Fibroblast of lung (primary cell): ENCODE results near the gene PIK3R6.

ENCODE experiments used
- CTCF ChIP-seq, 2 donors: IDR thresholded peaks in 1 of 2; conservative IDR thresholded peaks in 1 of 2; 1 replicate in 1 of 2; 2 replicates in 1 of 2; pipeline ENCODE4 v1.5.1; 2011 to 2012; ENCODE audit warnings: low read length in 2 of 2, control low read depth in 1 of 2, inconsistent platforms in 1 of 2, low read depth in 1 of 2, mild to moderate bottlenecking in 1 of 2
- EZH2 ChIP-seq: IDR thresholded peaks from 2 replicates; pipeline ENCODE4 v1.5.1; 2012; ENCODE audit warnings: low read length, control low read depth, mild to moderate bottlenecking; ENCODE audit errors: missing control alignments

DNA sequence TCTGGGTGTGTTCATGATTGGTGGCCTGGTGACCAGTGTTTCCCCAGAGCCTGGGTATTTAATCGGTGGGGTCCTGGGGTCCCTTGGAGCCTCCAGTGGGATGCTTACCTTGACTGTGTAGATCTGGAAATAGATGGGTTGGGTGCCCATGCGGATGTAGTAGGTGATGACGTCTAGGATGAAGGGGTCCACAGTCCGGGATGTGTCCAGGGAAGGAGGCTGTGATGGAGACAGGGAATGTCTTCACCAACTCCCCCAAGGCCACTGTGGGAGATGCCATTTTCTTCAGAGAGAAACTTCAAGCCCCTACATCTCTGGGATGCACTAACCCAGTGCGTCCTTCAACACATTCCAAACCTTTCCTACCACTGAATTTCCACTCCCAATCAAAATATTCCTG lies 44.2 kb downstream of the PIK3R6 start:
- TF ChIP-seq CTCF (conservative IDR thresholded peaks at IDR 0.05 in 1 of 2, IDR thresholded peaks at IDR 0.05 in 1 of 2; ENCODE audit: low read depth in 1 of 2, low read length in 2 of 2): no peak
- no peak for TF ChIP-seq EZH2
